Mesothelial cell of epicardium (in vitro differentiated cells): Measurements from ENCODE around the gene STN1. TPM values are rescaled to one million over a fixed set of nuclear protein-coding genes. Genes with fewer than 3 reads are reported as not detected.

Experiments
- DNase-seq, 2 experiments: peaks; one replicate each; pipeline ENCODE4 v3.0.0; 2021; ENCODE audit warnings: low spot score in 2 of 2; ENCODE audit not compliant: unreplicated experiment in 2 of 2
- H3K27ac Mint-ChIP-seq: 2 replicates; pipeline ENCODE4 v1.8.0; 2021; ENCODE audit warnings: mixed read lengths
- H3K27me3 Mint-ChIP-seq: 2 replicates; pipeline ENCODE4 v1.8.0; 2021; ENCODE audit warnings: low read depth, mixed read lengths
- H3K36me3 Mint-ChIP-seq: 2 replicates; pipeline ENCODE4 v1.8.0; 2021; ENCODE audit warnings: mixed read lengths
- H3K4me1 Mint-ChIP-seq: 2 replicates; pipeline ENCODE4 v1.8.0; 2021; ENCODE audit warnings: mixed read lengths
- H3K4me3 Mint-ChIP-seq: 2 replicates; pipeline ENCODE4 v1.8.0; 2021; ENCODE audit warnings: mild to moderate bottlenecking, moderate library complexity, mixed read lengths
- H3K9me3 Mint-ChIP-seq: 2 replicates; pipeline ENCODE4 v1.8.0; 2021; ENCODE audit warnings: mixed read lengths
- CTCF ChIP-seq: fragments of 200-600 bp; sonication (generic); IDR thresholded peaks from one replicate; pipeline ENCODE4 v1.5.0; 2021; ENCODE audit warnings: antibody characterized with exemption; ENCODE audit not compliant: unreplicated experiment
- total RNA-seq: library from RNA; stranded (reverse); gene quantifications from 3 replicates; pipeline ENCODE4 v1.2.1, GENCODE V29; 2021

Gene STN1
- total RNA-seq, 1 donor from 2014 or later: 14.2 TPM

GRCh38 chr10:103954543-103954942 lies 36.6 kb upstream of the STN1 start:
- no peak overlapping the region for H3K27ac Mint-ChIP-seq
- H3K27me3 Mint-ChIP-seq: no peaks in the 10 kb centered on the region

GRCh38 chr10:103951942-103952341 lies 34.0 kb upstream of the STN1 start:
- Mint-ChIP-seq H3K9me3 (peaks cover 17% of the 10 kb centered on the region), H3K4me1 (peaks cover 2% of the 10 kb centered on the region), H3K4me3 (no peak overlapping the region), H3K27ac (no peak overlapping the region), H3K36me3 (peaks cover 3% of the 10 kb centered on the region), H3K27me3 (no peaks in the 10 kb centered on the region)
- DNase-seq: no peak
- no peak for TF ChIP-seq CTCF

More at GRCh38 chr10:103954543-103954942, 36.6 kb upstream of the STN1 start:
- no peaks in the 10 kb centered on the region for H3K4me1 Mint-ChIP-seq
- DNase-seq: no peak
- H3K36me3 Mint-ChIP-seq: peaks cover 3% of the 10 kb centered on the region
- peaks cover 17% of the 10 kb centered on the region for H3K9me3 Mint-ChIP-seq
- H3K4me3 Mint-ChIP-seq: no peak overlapping the region
- TF ChIP-seq CTCF: no peak

- Mint-ChIP-seq H3K4me3 (no peak overlapping the region), H3K27me3 (no peaks in the 10 kb centered on the region), H3K27ac (no peak overlapping the region), H3K36me3 (peaks cover 3% of the 10 kb centered on the region), H3K4me1 (peaks cover 2% of the 10 kb centered on the region), H3K9me3 (peaks cover 17% of the 10 kb centered on the region)
- DNase-seq: no peak
- TF ChIP-seq CTCF: no peak
Measured at GRCh38 chr10:103951183-103951582, 33.2 kb upstream of the STN1 start.

GRCh38 chr10:103949728-103950127 lies 31.7 kb upstream of the STN1 start:
- Mint-ChIP-seq H3K27ac (no peak overlapping the region), H3K27me3 (no peaks in the 10 kb centered on the region), H3K9me3 (peaks cover 12% of the 10 kb centered on the region), H3K4me1 (peaks cover 2% of the 10 kb centered on the region), H3K4me3 (no peak overlapping the region), H3K36me3 (peaks cover 1% of the 10 kb centered on the region)
- TF ChIP-seq CTCF: no peak
- no peak for DNase-seq

- Mint-ChIP-seq H3K36me3 (no peaks in the 10 kb centered on the region), H3K4me1 (peaks cover 3% of the 10 kb centered on the region), H3K27me3 (no peaks in the 10 kb centered on the region), H3K4me3 (no peak overlapping the region), H3K9me3 (no peaks in the 10 kb centered on the region), H3K27ac (no peak overlapping the region)
- no peak for TF ChIP-seq CTCF
- no peak for DNase-seq
Measured at GRCh38 chr10:103947799-103948516, 30.0 kb upstream of the STN1 start.

- Mint-ChIP-seq H3K27me3 (no peaks in the 10 kb centered on the region), H3K36me3 (no peaks in the 10 kb centered on the region), H3K27ac (no peak overlapping the region), H3K4me1 (peaks cover 2% of the 10 kb centered on the region), H3K4me3 (no peak overlapping the region), H3K9me3 (no peaks in the 10 kb centered on the region)
- no peak for DNase-seq
- TF ChIP-seq CTCF: no peak
Measured at GRCh38 chr10:103942866-103943265, 24.9 kb upstream of the STN1 start.
